ENCODE measurements around the gene GCSAM. TPM values are rescaled to one million over a fixed set of nuclear protein-coding genes. Genes with fewer than 3 reads are reported as not detected.

The GCSAM gene
- polyA plus RNA-seq, 2 of the 4 experiments (the other 2 are of a cell fraction), result not detected

DNA sequence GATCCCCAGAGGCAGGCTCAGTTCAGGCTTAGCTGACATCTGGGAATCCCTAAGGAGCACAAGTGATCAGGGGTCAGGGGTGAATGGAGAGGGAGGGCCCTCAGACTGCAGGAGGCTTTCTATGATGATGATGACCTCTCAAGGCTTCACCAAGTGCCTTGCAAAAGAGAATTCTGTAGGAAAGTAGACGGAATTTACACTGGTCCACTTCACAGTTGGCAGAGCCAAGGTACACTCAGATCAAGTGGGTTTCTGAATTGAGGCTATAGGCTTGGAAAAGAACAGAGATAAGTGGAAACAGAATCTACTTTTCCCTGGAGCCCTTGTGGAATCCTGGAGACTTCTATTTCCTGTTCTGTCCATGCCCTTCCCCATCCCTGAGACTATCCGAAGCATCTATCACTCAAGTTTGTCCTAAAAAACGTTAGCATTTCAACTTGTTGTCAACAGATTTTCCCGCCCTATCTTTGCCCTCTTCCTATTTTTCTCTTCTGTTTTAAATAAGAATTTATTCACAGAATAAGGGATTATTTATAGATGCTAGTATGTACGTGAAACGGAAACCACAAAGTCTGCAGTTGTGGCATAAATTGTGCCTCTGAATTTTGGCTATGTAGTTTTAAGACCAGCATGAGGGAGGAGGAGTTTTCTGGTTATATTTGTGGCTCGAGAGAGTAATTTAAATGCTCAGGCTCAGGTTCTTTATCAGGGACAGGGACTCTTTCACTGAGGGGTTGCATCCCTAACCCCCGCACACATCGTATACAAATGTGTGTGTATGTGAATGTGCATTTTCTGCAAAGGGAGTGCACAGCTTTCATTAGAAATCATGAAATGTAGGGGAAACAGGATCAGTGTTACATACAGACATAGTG lies 12.8 kb downstream of the GCSAM start:
- TF ChIP-seq CEBPB (IDR thresholded peaks at IDR 0.05), result no peak
- TF ChIP-seq, protein P1, sequence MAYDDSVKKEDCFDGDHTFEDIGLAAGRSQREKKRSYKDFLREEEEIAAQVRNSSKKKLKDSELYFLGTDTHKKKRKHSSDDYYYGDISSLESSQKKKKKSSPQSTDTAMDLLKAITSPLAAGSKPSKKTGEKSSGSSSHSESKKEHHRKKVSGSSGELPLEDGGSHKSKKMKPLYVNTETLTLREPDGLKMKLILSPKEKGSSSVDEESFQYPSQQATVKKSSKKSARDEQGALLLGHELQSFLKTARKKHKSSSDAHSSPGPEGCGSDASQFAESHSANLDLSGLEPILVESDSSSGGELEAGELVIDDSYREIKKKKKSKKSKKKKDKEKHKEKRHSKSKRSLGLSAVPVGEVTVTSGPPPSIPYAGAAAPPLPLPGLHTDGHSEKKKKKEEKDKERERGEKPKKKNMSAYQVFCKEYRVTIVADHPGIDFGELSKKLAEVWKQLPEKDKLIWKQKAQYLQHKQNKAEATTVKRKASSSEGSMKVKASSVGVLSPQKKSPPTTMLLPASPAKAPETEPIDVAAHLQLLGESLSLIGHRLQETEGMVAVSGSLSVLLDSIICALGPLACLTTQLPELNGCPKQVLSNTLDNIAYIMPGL (CRISPR knock-in tag; IDR thresholded peaks at IDR 0.05; ENCODE audit: borderline replicate concordance), result no peak
- no peak for TF ChIP-seq PHF8 (IDR thresholded peaks at IDR 0.05; ENCODE audit: borderline replicate concordance, low read depth)
- ATAC-seq (no peak), FAIRE-seq (no peak), DNase-seq (ENCODE audit: low read depth in 1 of 2, low spot score in 1 of 2) (no peak)
- Histone ChIP-seq H3K4me2 (no peak overlapping the region), H3K27ac (no peak overlapping the region), H3K4me3 (no peak overlapping the region), H3K9me3 (no peaks in the 10 kb centered on the region), H3K4me1 (no peaks in the 10 kb centered on the region)
- POLR2A ChIA-PET, result no interaction called here
- CTCF ChIA-PET, result interaction anchor here (1.4 to 1.7 kb wide), 2 partner anchors 8 to 9 kb away, joined by 3 read pairs; no protein-coding TSS in a partner anchor
- WGBS (ENCODE audit: missing lambda C conversion rate), result 81% methylated on average over 9 of the region's 9 CpGs

DNA sequence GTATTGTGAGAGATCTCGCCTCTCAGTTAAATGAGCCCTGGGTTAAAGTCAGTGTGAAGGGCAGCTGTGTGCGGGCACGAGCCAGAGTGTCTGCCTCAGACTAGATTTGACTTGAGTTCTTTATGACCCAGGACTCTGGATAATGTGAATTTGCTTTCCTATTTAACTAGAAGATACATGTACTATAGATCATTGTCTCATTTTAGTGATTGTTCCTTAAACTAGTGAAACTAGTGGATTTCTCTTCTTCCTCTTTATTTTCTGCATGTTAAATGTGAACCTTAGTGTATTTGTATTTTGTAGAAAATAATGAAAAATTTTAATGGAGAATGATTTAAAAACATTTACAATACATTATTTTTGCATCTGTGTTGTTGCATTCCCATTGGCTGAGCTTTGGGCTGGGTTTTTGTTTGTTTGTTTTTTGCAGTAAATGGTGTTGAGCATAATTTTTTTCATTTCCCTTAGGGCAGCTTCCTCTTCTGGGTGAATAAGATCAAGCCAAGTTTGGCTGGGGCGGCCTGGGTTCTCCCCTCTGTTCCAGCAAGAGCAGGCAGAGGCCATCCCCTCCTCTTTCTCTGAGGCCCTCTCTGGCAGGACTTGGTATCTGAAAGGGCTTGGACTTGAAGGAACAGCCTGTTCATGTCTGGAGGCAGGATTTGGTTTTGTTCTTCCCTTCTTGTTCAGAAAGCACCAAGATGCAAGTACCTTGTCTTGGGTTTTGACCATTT lies 15.0 kb downstream of the GCSAM start:
- no peak for TF ChIP-seq HOXA7 (CRISPR knock-in tag; IDR thresholded peaks at IDR 0.05)
- TF ChIP-seq CHD4 (IDR thresholded peaks at IDR 0.05; ENCODE audit: borderline replicate concordance), result no peak
- TF ChIP-seq SMC3 (IDR thresholded peaks at IDR 0.05), result no peak
- TF ChIP-seq ZFP36 (IDR thresholded peaks at IDR 0.05; ENCODE audit: borderline replicate concordance, partially characterized antibody), result no peak
- TF ChIP-seq ZC3H11A (IDR thresholded peaks at IDR 0.05), result no peak
- TF ChIP-seq CHD2 (IDR thresholded peaks at IDR 0.05; ENCODE audit: low read length, partially characterized antibody), result no peak
- TF ChIP-seq, protein P2, sequence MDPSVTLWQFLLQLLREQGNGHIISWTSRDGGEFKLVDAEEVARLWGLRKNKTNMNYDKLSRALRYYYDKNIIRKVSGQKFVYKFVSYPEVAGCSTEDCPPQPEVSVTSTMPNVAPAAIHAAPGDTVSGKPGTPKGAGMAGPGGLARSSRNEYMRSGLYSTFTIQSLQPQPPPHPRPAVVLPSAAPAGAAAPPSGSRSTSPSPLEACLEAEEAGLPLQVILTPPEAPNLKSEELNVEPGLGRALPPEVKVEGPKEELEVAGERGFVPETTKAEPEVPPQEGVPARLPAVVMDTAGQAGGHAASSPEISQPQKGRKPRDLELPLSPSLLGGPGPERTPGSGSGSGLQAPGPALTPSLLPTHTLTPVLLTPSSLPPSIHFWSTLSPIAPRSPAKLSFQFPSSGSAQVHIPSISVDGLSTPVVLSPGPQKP (IDR thresholded peaks at IDR 0.05; ENCODE audit: low read depth, low read length), result no peak
- TF ChIP-seq, protein P3, sequence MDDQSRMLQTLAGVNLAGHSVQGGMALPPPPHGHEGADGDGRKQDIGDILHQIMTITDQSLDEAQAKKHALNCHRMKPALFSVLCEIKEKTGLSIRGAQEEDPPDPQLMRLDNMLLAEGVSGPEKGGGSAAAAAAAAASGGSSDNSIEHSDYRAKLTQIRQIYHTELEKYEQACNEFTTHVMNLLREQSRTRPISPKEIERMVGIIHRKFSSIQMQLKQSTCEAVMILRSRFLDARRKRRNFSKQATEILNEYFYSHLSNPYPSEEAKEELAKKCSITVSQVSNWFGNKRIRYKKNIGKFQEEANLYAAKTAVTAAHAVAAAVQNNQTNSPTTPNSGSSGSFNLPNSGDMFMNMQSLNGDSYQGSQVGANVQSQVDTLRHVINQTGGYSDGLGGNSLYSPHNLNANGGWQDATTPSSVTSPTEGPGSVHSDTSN (IDR thresholded peaks at IDR 0.05), result no peak
- TF ChIP-seq BHLHE40 (IDR thresholded peaks at IDR 0.05; ENCODE audit: low read depth, low read length), result no peak
- TF ChIP-seq JUN (IDR thresholded peaks at IDR 0.05), result no peak
- TF ChIP-seq POLR2A (IDR thresholded peaks at IDR 0.05; ENCODE audit: low read length), result no peak
- TF ChIP-seq EP300 (IDR thresholded peaks at IDR 0.05), result no peak
- no peak for TF ChIP-seq KDM1A (IDR thresholded peaks at IDR 0.05; ENCODE audit: low read depth)
- no peak overlapping the region for H3K27ac ChIP-seq
- FAIRE-seq, result no peak
- ChIA-PET POLR2A (no interaction called here), CTCF (interaction anchor here (0.6 to 1.2 kb wide), 2 partner anchors 30 to 1398 kb away, joined by 3 read pairs; no protein-coding TSS in a partner anchor)
- no peaks in the 10 kb centered on the region for H3K4me1 ChIP-seq
- H3K4me2 ChIP-seq, result no peak overlapping the region
- WGBS (ENCODE audit: missing lambda C conversion rate), result 87% methylated on average over 4 of the region's 4 CpGs
- H3K4me3 ChIP-seq, result no peak overlapping the region
- no peaks in the 10 kb centered on the region for H3K9me3 ChIP-seq
- ATAC-seq, result peak; percentile 66 to 72; a peak in 2 of 6 replicates
- DNase-seq (ENCODE audit: low read depth in 1 of 2, low spot score in 1 of 2), result no peak

DNA sequence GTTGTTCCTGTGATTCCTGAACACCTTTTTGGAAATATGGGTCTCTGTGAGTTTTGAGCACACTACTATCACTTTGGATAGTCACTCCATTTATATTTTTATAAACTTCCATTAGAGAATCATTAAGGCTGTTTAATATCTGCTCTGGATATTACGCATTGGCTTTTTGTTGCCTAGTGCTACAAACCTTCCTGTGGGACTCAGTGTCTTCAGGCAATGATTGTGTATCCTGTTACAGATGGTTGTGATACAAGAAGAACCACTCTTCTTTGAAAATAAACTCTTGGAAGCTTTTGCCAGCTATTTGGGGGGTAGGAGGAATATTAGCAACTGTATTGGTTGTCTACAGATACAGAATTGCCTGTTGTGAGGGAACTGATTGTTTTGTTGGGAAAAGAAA lies 15.6 kb downstream of the GCSAM start:
- WGBS (ENCODE audit: missing lambda C conversion rate), result 86% methylated on average over 1 of the region's 1 CpG
- Histone ChIP-seq H3K9me3 (no peaks in the 10 kb centered on the region), H3K27ac (no peak overlapping the region), H3K4me3 (no peak overlapping the region), H3K4me1 (no peaks in the 10 kb centered on the region), H3K4me2 (no peak overlapping the region)
- ChIA-PET POLR2A (no interaction called here), CTCF (interaction anchor here (0.6 to 1.2 kb wide), 2 partner anchors 31 to 1399 kb away, joined by 3 read pairs; no protein-coding TSS in a partner anchor)
- TF ChIP-seq EP300 (IDR thresholded peaks at IDR 0.05) (no peak), HOXB13 (CRISPR knock-in tag; IDR thresholded peaks at IDR 0.05; ENCODE audit: low read depth) (no peak), KDM1A (IDR thresholded peaks at IDR 0.05; ENCODE audit: low read depth) (no peak), MAFK (IDR thresholded peaks at IDR 0.05; ENCODE audit: partially characterized antibody) (no peak), ESRRA (IDR thresholded peaks at IDR 0.05; ENCODE audit: borderline replicate concordance, low read length) (no peak), FOXS1 (CRISPR knock-in tag; IDR thresholded peaks at IDR 0.05) (no peak), POLR2A (IDR thresholded peaks at IDR 0.05; ENCODE audit: low read length) (no peak), EHF (CRISPR knock-in tag; IDR thresholded peaks at IDR 0.05) (no peak), FOSL2 (IDR thresholded peaks at IDR 0.05) (no peak), FOSL2 (CRISPR knock-in tag; IDR thresholded peaks at IDR 0.05) (no peak)
- TF ChIP-seq, protein P4, sequence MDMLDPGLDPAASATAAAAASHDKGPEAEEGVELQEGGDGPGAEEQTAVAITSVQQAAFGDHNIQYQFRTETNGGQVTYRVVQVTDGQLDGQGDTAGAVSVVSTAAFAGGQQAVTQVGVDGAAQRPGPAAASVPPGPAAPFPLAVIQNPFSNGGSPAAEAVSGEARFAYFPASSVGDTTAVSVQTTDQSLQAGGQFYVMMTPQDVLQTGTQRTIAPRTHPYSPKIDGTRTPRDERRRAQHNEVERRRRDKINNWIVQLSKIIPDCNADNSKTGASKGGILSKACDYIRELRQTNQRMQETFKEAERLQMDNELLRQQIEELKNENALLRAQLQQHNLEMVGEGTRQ (IDR thresholded peaks at IDR 0.05), result no peak
- TF ChIP-seq, protein P5, sequence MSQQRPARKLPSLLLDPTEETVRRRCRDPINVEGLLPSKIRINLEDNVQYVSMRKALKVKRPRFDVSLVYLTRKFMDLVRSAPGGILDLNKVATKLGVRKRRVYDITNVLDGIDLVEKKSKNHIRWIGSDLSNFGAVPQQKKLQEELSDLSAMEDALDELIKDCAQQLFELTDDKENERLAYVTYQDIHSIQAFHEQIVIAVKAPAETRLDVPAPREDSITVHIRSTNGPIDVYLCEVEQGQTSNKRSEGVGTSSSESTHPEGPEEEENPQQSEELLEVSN (IDR thresholded peaks at IDR 0.05; ENCODE audit: borderline replicate concordance, low read depth), result no peak
- DNase-seq (ENCODE audit: low read depth in 1 of 2, low spot score in 1 of 2) (no peak), FAIRE-seq (no peak), ATAC-seq (no peak)
